NCI-H2196 treated with DMSO at 0.1 percent for 48 hours (cell line): ENCODE results near the gene POLR2H.
A peak's percentile ranks its signal among the peaks of the same experiment; 100 is the strongest.

Experiments used
- DNase-seq: peaks from one replicate; lab custom pipeline; 2025; ENCODE audit not compliant: unreplicated experiment; lab: John Stamatoyannopoulos, UW

Gene POLR2H

DNA sequence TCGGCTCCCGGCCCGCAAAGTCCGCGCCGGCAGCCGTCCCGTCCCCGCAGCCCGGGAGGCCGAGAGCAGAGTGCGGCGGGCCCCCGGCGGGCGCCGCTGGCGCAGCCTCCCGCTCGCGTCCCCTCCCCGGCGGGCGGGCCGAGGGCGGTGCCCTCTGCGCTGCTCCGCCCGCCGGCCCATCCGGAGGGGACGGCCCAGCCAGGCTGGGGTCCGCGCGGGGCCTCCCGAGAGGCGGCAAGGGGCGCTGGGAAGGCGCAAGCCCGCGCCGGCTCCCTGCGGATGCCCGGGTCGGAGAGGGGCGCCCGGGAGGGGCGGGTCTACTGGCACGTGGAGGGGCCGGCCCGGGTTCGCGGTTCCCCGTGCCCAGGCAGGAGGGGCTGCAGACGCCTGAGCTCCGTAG lies at the start of gene POLR2H, which contains the start of gene CLCN2:
TSS of gene POLR2H (plus strand) at position 179 of the 400 bp plus-strand sequence. CDS start 1,783 bp downstream, outside the sequence.
TSS of gene CLCN2 (minus strand) at position 74 of the 400 bp plus-strand sequence. CDS start 126 bp downstream, outside the sequence.
- peak; percentile 71 for DNase-seq

DNA sequence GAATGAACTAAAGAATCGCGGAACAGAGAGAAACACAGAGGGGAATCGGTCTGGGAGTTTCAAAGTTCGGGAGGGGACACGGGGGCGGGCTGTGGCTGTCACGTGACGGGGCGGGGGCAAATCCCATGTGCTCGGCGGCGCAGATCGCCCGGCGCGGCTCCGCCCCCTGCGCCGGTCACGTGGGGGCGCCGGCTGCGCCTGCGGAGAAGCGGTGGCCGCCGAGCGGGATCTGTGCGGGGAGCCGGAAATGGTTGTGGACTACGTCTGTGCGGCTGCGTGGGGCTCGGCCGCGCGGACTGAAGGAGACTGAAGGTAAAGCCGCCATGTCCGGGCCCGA lies 47.2 kb upstream of the POLR2H start, which contains the start of gene EIF4G1:
TSS of gene EIF4G1 (plus strand) at position 244 of the 337 bp plus-strand sequence. CDS start 1,191 bp downstream, outside the sequence.
- peak; percentile 99 for DNase-seq

DNA sequence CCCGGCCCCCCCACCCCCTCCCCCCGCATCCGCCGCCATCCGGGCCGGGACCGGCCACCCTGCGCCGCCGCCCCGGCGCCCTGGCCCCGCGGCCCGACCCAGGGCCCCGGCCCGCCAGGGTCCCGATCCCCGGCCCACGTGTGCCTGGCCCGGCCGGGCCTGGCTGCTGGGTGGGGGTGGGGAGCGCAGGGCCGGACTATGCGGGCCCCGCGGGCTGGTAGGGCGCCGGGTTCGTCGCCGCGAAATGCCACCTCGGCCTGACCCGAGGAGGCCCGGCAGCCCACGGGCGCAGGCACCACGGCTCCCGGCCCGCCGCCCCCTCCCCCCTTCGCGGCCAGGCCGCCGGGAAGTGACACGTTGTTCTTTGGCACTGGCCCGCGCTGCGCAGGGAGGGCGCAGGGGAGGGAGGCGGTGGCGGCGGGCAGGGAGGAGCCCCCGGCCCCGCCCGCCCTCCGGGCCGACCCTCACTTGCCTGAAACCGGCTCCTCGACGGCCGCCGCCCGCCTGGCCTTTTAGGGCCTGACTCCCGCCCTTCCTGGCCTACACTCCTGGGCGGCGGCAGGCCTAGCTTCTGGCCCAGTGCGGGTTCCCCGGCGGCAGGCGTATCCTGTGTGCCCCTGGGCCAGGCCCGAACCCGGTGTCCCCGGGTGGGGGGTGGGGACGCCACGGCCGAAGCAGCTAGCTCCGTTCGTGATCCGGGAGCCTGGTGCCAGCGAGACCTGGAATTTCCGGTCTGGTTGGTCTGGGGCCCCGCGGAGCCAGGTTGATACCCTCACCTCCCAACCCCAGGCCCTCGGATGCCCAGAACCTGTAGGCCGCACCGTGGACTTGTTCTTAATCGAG lies 46.6 kb upstream of the POLR2H start:
- DNase-seq, result peak; percentile 56

DNA sequence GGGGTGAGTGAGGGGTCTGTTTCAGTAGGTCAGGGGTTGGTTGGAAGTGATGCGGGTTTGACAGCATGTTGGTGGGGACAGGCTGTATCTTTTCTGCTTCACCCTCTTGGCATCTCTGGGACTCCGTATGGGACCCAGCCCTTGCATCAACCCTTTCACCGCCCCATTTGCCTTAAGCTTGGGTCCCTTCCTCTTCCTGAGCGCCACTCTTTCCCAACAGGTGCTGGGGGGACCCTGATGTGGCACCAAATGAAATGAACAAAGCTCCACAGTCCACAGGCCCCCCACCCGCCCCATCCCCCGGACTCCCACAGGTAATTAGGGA lies 46.0 kb upstream of the POLR2H start:
- no peak for DNase-seq

DNA sequence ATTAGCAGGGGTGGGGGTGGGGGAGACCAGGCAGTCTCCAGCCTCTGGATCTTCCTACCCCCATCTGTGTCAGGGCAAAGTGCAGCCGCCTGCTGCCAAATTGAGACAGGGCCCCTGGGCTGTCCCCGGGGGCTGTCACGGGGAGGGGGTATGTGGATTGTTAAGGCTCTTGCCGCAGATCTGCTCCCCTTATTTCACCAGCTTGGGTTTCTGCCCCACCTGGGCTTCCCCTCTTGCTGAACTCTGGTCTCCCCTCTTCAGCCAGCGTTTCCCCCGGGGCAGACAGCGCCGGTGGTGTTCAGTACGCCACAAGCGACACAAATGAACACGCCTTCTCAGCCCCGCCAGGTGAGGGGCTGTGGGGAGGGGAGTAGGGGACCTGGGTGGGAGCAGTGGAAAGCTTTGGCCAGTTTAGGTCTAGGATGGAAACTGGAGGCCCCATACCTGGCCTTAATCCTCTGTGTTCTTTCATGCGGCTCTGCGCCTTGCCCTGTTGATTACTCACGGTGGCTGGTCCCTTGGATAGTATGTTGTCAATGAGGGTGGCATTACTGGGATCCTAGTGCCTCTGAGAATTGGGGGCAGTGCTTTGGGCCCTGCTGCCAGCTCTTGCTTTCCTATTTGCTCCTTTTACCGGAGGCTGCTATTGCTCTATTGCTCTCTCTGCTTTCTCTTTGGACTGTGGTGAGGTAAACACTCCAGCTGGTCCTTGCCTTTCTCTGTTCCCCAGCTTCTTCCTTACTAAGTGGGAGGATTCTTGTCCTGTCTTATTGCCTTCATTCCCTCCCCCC lies 45.4 kb upstream of the POLR2H start:
- DNase-seq, result no peak

DNA sequence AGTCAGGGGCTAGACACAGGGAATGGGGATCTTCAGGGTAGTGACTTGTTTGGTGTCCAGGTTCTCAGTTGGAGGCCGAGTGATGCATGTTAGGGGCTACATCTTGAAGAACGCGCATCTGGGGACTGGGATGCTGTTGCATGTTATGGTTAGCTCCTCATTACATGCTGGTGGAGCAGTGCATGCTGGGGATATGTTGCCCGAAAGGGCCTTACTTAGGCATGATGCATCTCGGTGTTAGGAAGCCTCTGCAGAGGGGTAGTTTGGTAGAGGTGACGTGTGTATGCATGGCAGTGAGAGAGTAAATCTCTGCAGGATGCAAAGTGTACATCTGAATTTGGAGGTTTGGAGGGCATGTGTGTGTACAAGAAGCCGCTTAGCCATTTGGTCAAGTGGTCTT lies 44.7 kb upstream of the POLR2H start:
- DNase-seq, result no peak

DNA sequence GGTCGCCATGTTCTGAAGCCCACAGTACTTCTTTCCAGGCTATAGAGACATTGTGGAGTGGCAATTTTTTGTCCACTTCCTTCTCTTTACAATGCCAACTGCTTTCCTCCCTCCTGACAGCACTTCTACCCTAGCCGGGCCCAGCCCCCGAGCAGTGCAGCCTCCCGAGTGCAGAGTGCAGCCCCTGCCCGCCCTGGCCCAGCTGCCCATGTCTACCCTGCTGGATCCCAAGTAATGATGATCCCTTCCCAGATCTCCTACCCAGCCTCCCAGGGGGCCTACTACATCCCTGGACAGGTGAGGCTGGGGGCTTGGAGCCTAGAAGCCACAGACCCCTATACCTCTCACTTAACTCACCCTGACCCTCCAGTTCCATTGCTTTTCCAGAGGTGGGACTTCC lies 44.3 kb upstream of the POLR2H start:
- no peak for DNase-seq

DNA sequence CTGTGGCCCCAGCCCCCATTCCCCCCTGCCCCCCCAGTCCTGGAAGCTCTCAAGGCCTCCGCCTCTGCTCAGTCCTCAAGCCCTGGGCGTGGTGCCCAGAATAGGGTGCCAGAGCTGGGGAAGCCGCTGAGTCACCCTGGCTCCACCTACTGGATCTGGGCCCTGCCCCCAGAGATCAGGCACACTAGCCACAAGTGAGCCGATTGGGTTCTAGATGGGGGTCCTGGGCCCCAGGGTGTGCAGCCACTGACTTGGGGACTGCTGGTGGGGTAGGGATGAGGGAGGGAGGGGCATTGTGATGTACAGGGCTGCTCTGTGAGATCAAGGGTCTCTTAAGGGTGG lies 41.4 kb upstream of the POLR2H start:
- peak; percentile 99 for DNase-seq

DNA sequence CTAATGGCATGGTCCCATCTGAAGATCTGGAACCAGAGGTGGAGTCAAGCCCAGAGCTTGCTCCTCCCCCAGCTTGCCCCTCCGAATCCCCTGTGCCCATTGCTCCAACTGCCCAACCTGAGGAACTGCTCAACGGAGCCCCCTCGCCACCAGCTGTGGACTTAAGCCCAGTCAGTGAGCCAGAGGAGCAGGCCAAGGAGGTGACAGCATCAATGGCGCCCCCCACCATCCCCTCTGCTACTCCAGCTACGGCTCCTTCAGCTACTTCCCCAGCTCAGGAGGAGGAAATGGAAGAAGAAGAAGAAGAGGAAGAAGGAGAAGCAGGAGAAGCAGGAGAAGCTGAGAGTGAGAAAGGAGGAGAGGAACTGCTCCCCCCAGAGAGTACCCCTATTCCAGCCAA lies 39.8 kb upstream of the POLR2H start:
- no peak for DNase-seq

DNA sequence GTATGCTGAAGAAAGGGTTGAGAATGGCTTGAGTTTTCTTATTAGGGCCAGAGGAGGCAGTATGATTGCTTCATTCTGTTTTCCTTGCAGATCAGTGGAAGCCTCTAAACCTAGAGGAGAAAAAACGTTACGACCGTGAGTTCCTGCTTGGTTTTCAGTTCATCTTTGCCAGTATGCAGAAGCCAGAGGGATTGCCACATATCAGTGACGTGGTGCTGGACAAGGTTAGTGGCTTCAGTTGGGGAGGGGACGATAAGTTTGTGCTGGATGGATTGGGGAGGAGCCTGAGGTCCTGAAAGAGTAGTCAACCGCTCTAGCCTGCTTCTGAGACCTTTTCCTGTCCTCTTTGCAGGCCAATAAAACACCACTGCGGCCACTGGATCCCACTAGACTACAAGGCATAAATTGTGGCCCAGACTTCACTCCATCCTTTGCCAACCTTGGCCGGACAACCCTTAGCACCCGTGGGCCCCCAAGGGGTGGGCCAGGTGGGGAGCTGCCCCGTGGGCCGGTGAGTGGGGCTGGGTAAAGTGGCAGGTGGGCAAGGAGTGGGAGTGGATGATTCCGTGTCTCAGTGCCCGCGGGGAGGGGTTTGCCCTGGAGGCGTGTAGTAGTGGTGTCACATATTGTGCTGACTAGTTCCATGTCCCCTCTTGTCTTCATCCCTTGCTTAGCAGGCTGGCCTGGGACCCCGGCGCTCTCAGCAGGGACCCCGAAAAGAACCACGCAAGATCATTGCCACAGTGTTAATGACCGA lies 38.6 kb upstream of the POLR2H start:
- DNase-seq, result no peak

DNA sequence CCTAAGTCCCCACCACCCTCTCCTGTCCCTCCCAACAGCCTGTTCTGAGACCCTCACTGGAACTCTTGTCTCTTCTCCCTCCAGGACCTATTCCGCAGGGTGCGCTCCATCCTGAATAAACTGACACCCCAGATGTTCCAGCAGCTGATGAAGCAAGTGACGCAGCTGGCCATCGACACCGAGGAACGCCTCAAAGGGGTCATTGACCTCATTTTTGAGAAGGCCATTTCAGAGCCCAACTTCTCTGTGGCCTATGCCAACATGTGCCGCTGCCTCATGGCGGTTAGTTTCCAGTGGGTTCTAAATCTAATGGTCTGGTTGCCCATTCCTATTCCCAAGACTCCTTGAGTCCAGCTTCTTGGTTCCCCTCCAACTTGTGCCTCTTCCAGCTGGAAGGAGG lies 37.8 kb upstream of the POLR2H start:
- DNase-seq, result no peak

DNA sequence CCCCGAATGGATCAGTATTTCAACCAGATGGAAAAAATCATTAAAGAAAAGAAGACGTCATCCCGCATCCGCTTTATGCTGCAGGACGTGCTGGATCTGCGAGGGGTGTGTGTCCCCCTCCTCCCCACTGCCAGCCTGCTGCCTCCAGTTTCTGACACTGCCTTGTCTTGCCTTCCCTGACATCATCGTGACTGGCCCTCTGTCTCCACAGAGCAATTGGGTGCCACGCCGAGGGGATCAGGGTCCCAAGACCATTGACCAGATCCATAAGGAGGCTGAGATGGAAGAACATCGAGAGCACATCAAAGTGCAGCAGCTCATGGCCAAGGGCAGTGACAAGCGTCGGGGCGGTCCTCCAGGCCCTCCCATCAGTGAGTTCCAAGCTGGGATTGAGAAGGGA lies 36.2 kb upstream of the POLR2H start:
- DNase-seq, result no peak

DNA sequence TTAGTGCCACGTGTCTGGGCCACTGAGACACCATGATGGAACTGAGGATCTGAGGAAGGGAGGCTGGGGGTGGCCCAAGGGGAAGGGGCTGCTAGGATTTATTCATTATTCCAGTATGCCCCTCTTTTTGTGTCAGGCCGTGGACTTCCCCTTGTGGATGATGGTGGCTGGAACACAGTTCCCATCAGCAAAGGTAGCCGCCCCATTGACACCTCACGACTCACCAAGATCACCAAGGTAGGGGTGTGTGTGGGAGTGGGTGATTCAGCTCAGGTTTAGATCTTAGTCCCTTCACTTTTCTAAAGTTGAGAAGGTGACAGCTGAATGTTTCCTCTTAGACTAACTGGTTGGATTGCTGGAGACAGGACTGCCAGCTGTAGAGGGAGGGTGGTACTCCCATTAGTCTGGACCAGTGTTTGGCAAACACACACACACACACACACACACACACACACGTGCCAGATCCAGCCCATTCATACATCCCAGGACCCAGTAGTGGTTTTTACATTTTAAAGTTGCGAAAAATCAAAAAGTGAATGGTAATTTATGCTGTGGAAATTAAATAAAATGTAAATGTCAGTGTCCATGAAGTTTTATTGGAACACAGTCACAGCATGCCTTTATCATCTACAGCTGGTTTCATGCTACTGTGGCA lies 35.7 kb upstream of the POLR2H start:
- DNase-seq, result no peak

DNA sequence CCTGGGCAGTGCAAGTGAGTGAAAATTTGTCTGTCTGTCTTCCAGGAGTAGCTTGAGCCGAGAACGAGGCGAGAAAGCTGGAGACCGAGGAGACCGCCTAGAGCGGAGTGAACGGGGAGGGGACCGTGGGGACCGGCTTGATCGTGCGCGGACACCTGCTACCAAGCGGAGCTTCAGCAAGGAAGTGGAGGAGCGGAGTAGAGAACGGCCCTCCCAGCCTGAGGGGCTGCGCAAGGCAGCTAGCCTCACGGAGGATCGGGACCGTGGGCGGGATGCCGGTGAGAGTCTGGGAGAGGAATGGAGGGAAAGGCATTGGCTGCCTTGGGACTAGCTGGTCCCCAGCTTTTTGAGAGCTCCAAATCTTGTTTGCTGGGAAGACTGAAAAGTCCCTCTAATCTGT lies 34.3 kb upstream of the POLR2H start:
- no peak for DNase-seq

DNA sequence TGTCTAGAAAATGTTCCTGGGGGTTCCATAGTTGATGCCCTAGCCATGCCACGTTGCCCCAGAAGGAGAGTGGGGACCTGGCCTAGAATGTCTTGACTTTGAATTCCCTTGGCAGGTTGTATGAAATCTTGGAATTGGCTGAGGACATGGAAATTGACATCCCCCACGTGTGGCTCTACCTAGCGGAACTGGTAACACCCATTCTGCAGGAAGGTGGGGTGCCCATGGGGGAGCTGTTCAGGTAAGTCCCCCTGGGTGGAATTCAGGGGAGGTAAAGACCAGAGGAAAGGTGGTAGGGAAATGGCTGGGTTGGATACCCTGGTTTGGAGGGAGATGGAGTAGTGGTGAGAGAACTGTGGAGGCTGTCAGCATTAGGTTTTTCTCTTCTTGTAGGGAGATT lies 33.0 kb upstream of the POLR2H start:
- DNase-seq, result no peak

DNA sequence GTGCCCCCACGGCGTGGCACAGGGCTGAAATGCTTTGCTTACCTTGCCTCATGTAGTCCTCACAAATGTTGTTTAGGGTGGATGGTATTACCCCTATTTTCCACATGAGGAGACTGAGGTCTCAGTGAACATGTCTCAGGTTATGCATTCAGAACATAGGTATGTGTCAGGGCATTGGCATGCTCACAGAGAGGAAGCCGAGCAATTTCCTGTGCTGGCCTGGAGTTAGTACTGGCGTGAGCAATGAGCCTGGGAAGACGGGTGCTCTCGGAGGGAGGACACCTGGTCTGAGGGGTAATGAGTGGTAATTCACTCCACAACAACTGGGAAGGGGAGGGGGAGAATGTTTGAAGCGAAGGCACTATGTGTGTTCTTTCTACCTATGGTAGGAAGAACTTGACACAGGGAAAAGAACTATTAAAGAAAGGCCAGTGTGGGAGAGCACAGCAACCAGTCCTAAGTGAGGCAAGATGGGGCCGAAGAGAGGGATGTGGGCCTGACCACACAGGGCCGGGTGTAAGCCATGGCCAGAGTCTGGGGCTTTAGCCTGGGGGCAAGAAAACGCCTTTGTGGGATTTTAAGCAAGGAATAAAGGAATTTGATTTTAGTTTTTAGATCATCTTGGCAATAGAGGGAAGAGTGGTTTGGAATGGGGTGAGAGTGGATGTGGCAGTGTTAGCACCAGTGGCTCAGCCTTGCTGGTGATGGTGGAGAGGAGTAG lies 29.0 kb upstream of the POLR2H start:
- DNase-seq, result no peak

DNA sequence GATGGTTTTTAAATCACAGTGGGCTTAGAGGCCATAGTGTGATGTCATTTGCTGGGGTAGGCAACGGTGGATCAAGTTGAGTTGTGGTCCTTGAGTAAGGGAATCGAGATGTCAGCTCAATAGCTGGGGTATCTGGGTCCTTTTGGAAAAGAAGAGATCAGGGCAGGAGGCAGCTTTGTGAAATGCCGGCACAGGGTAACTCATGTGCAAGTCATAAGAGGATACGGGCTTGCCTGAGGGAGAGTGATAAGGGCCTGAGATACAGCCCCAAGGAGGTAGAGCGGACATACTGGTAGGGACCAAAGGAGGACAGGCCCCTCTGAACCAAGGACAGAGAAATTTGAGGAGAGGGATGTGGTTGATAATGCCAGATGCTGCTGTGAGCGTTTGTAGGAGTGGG lies 28.3 kb upstream of the POLR2H start:
- no peak for DNase-seq

DNA sequence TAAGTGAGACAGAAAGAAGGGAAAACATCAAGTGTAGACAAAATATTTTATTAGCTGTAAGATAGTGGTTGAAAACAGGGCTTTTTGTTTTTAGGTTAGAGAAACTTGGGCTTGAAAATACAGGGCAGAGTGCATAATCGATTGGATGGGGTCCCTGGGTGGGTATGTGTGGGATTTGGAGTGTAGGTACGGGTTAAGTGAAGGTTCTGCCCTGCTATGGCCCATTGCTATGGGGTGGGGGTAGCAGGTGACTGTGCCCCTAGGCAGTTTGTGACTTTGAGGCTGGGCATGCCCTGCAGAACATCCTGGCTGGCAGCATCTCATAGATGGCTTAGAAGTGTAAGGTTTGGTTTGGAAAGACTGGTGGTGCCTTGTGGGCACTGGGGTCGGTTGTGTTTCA lies 27.8 kb upstream of the POLR2H start:
- DNase-seq, result no peak

DNA sequence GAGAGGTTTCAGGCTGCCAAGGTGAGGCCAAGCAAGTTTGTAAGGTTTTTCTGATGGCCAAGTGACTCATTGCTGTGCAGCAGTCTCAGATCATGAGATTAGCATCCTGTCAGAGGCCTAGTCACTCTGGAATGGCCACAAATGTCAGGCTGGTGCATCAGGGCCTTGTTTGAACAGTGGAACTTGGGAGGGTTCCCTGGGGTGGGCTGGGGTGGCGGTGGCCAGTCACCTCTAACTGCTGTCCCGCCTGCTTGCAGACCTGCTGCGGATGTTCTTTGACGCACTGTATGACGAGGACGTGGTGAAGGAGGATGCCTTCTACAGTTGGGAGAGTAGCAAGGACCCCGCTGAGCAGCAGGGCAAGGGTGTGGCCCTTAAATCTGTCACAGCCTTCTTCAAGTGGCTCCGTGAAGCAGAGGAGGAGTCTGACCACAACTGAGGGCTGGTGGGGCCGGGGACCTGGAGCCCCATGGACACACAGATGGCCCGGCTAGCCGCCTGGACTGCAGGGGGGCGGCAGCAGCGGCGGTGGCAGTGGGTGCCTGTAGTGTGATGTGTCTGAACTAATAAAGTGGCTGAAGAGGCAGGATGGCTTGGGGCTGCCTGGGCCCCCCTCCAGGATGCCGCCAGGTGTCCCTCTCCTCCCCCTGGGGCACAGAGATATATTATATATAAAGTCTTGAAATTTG lies 26.9 kb upstream of the POLR2H start:
- DNase-seq, result no peak

DNA sequence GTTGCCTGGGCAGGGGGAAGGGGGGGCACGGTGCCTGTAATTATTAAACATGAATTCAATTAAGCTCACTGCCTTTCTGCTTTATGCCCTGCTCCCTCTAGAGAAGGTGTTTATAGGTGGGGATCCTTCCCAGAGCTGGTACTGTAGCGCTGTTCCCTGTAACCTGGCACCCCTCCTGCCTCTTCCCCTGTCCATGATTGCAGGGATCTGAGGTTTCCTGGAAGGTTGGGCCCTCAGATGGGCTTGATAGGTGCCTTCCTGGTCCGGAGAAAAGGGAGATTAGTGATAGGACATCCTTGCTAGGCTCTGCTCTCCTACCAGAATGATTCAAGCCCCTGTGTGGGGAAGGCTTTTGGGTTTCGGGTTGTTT lies 26.2 kb upstream of the POLR2H start:
- DNase-seq, result peak; percentile 63
